ENCODE measurements around the gene RNF123.
A peak's percentile ranks its signal among the peaks of the same experiment; 100 is the strongest.

The RNF123 gene

GRCh38 chr3:49701388-49702077, 12.2 kb downstream of the RNF123 start:
- TF ChIP-seq CTCF (conservative IDR thresholded peaks at IDR 0.05) = peak; percentile 55

GRCh38 chr3:49702672-49703071, 13.3 kb downstream of the RNF123 start:
- H3K27ac ChIP-seq = no peak overlapping the region
- TF ChIP-seq CTCF (conservative IDR thresholded peaks at IDR 0.05) = no peak

More at GRCh38 chr3:49701388-49702077, 12.2 kb downstream of the RNF123 start:
- H3K27ac ChIP-seq = no peak overlapping the region

GRCh38 chr3:49703443-49703927, 14.1 kb downstream of the RNF123 start:
- peak overlapping the region; percentile 25; the same call in 1 of the 2 replicates for H3K27ac ChIP-seq
- TF ChIP-seq CTCF (conservative IDR thresholded peaks at IDR 0.05) = peak; percentile 97

GRCh38 chr3:49703956-49704355, 14.6 kb downstream of the RNF123 start:
- H3K27ac ChIP-seq = peak overlapping the region; percentile 25; the same call in 1 of the 2 replicates
- TF ChIP-seq CTCF (conservative IDR thresholded peaks at IDR 0.05) = no peak

GRCh38 chr3:49704629-49705028, 15.3 kb downstream of the RNF123 start:
- H3K27ac ChIP-seq = no peak overlapping the region
- no peak for TF ChIP-seq CTCF (conservative IDR thresholded peaks at IDR 0.05)

GRCh38 chr3:49705390-49705960, 16.1 kb downstream of the RNF123 start:
- TF ChIP-seq CTCF (conservative IDR thresholded peaks at IDR 0.05) = no peak
- H3K27ac ChIP-seq = no peak overlapping the region

GRCh38 chr3:49706456-49707112, 17.2 kb downstream of the RNF123 start:
- no peak for TF ChIP-seq CTCF (conservative IDR thresholded peaks at IDR 0.05)
- H3K27ac ChIP-seq = no peak overlapping the region

Measured in VCaP (cell line).